Adipocyte (in vitro differentiated cells): ENCODE results near the gene TTYH3.

Source experiments
- DNase-seq: peaks from one replicate; pipeline ENCODE4 v3.0.0-alpha.2; 2015; ENCODE audit warnings: low read depth
- H3K27me3 ChIP-seq: replicated peaks from 2 replicates; pipeline ENCODE4 v1.7.0; 2013; ENCODE audit warnings: mild to moderate bottlenecking, low read length, moderate library complexity; ENCODE audit not compliant: control insufficient read depth, insufficient read depth
- H3K36me3 ChIP-seq: 2 replicates; pipeline ENCODE4 v1.7.0; 2013; ENCODE audit warnings: low read length, mild to moderate bottlenecking, moderate library complexity; ENCODE audit not compliant: control insufficient read depth, insufficient read depth, severe bottlenecking
- H3K4me1 ChIP-seq: 2 replicates; pipeline ENCODE4 v1.7.0; 2013; ENCODE audit warnings: mild to moderate bottlenecking, low read length, moderate library complexity; ENCODE audit not compliant: control insufficient read depth, insufficient read depth
- H3K4me3 ChIP-seq: 2 replicates; pipeline ENCODE4 v1.7.0; 2013; ENCODE audit warnings: mild to moderate bottlenecking, low read length, moderate library complexity
- H3K9ac ChIP-seq: 2 replicates; pipeline ENCODE4 v1.7.0; 2013; ENCODE audit warnings: mild to moderate bottlenecking, low read length, moderate library complexity
- H3K9me3 ChIP-seq: 2 replicates; pipeline ENCODE4 v1.7.0; 2013; ENCODE audit warnings: mild to moderate bottlenecking, low read length, moderate library complexity; ENCODE audit not compliant: control insufficient read depth

The TTYH3 gene

GRCh38 chr7:2621948-2622640 lies 9.7 kb upstream of the TTYH3 start:
- Histone ChIP-seq H3K4me1 (peaks cover 27% of the 10 kb centered on the region), H3K27me3 (no peaks in the 10 kb centered on the region), H3K9ac (no peak overlapping the region), H3K36me3 (no peaks in the 10 kb centered on the region), H3K4me3 (no peak overlapping the region), H3K9me3 (no peaks in the 10 kb centered on the region)
- no peak for DNase-seq

GRCh38 chr7:2622869-2623697 lies 8.7 kb upstream of the TTYH3 start:
- Histone ChIP-seq H3K36me3 (no peaks in the 10 kb centered on the region), H3K4me3 (no peak overlapping the region), H3K27me3 (no peaks in the 10 kb centered on the region), H3K9me3 (no peaks in the 10 kb centered on the region), H3K4me1 (peaks cover 27% of the 10 kb centered on the region), H3K9ac (no peak overlapping the region)
- DNase-seq: no peak

GRCh38 chr7:2623698-2624014 lies 8.1 kb upstream of the TTYH3 start:
- H3K27me3 ChIP-seq: no peaks in the 10 kb centered on the region
- no peak overlapping the region for H3K4me3 ChIP-seq
- H3K9me3 ChIP-seq: no peaks in the 10 kb centered on the region
- no peak overlapping the region for H3K9ac ChIP-seq
- no peaks in the 10 kb centered on the region for H3K36me3 ChIP-seq
- H3K4me1 ChIP-seq: peaks cover 23% of the 10 kb centered on the region
- DNase-seq: no peak

- H3K9ac ChIP-seq: no peak overlapping the region
- no peaks in the 10 kb centered on the region for H3K36me3 ChIP-seq
- H3K27me3 ChIP-seq: no peaks in the 10 kb centered on the region
- DNase-seq: no peak
- H3K4me3 ChIP-seq: no peak overlapping the region
- no peaks in the 10 kb centered on the region for H3K9me3 ChIP-seq
- peaks cover 16% of the 10 kb centered on the region for H3K4me1 ChIP-seq
Measured at GRCh38 chr7:2624293-2624886, 7.4 kb upstream of the TTYH3 start.

GRCh38 chr7:2626498-2627117 lies 5.2 kb upstream of the TTYH3 start:
- Histone ChIP-seq H3K36me3 (no peaks in the 10 kb centered on the region), H3K27me3 (no peaks in the 10 kb centered on the region), H3K4me1 (peaks cover 21% of the 10 kb centered on the region), H3K4me3 (no peak overlapping the region), H3K9ac (peak overlapping the region; percentile 55), H3K9me3 (no peaks in the 10 kb centered on the region)
- no peak for DNase-seq

- Histone ChIP-seq H3K9me3 (no peaks in the 10 kb centered on the region), H3K9ac (peak overlapping the region; percentile 55), H3K4me3 (no peak overlapping the region), H3K27me3 (no peaks in the 10 kb centered on the region), H3K36me3 (no peaks in the 10 kb centered on the region), H3K4me1 (peaks cover 22% of the 10 kb centered on the region)
- no peak for DNase-seq
Measured at GRCh38 chr7:2627258-2628129, 4.3 kb upstream of the TTYH3 start.

GRCh38 chr7:2628130-2628482 lies 3.7 kb upstream of the TTYH3 start:
- no peaks in the 10 kb centered on the region for H3K27me3 ChIP-seq
- H3K9ac ChIP-seq: no peak overlapping the region
- DNase-seq: no peak
- peaks cover 25% of the 10 kb centered on the region for H3K4me1 ChIP-seq
- H3K36me3 ChIP-seq: no peaks in the 10 kb centered on the region
- no peaks in the 10 kb centered on the region for H3K9me3 ChIP-seq
- no peak overlapping the region for H3K4me3 ChIP-seq

GRCh38 chr7:2628891-2629290 lies 2.9 kb upstream of the TTYH3 start:
- Histone ChIP-seq H3K36me3 (no peaks in the 10 kb centered on the region), H3K9ac (no peak overlapping the region)

GRCh38 chr7:2629746-2630681 lies 1.8 kb upstream of the TTYH3 start:
- peaks cover 43% of the 10 kb centered on the region for H3K4me1 ChIP-seq
- H3K4me3 ChIP-seq: no peak overlapping the region
- no peak overlapping the region for H3K9ac ChIP-seq
- no peaks in the 10 kb centered on the region for H3K27me3 ChIP-seq
- no peaks in the 10 kb centered on the region for H3K9me3 ChIP-seq
- no peak for DNase-seq
- no peaks in the 10 kb centered on the region for H3K36me3 ChIP-seq

More at GRCh38 chr7:2628891-2629290, 2.9 kb upstream of the TTYH3 start:
- DNase-seq: no peak
- Histone ChIP-seq H3K4me1 (peaks cover 33% of the 10 kb centered on the region), H3K9me3 (no peaks in the 10 kb centered on the region), H3K4me3 (no peak overlapping the region), H3K27me3 (no peaks in the 10 kb centered on the region)
